ENCODE data around the gene SLC16A7.
"Not testable (repeated sequence)": the region's sequence is repeated elsewhere in the genome, so short reads cannot be mapped to it uniquely, and the experiment has no call there.

SLC16A7 gene

GRCh38 chr12:59736359-59736758 is 140.5 kb downstream of the SLC16A7 start:
- DNase-seq (ENCODE audit: low spot score): no peak

- DNase-seq (ENCODE audit: low spot score): no peak
Measured at GRCh38 chr12:59736786-59737185, 141.0 kb downstream of the SLC16A7 start.

GRCh38 chr12:59737725-59738463 is 142.1 kb downstream of the SLC16A7 start:
- DNase-seq (ENCODE audit: low spot score): no peak

- no peak for DNase-seq (ENCODE audit: low spot score)
Measured at GRCh38 chr12:59742841-59743240, 147.0 kb downstream of the SLC16A7 start.

- DNase-seq (ENCODE audit: low spot score): no peak
Measured at GRCh38 chr12:59744564-59744963, 148.7 kb downstream of the SLC16A7 start.

- not testable (repeated sequence) for DNase-seq (ENCODE audit: low spot score)
Measured at GRCh38 chr12:59751091-59751490, 155.3 kb downstream of the SLC16A7 start.

GRCh38 chr12:59761542-59761941 is 165.7 kb downstream of the SLC16A7 start:
- DNase-seq (ENCODE audit: low spot score): no peak

GRCh38 chr12:59763835-59764234 is 168.0 kb downstream of the SLC16A7 start:
- DNase-seq (ENCODE audit: low spot score): no peak

GRCh38 chr12:59768031-59768430 is 172.2 kb downstream of the SLC16A7 start:
- DNase-seq (ENCODE audit: low spot score): no peak

- DNase-seq (ENCODE audit: low spot score): peak; percentile 28
Measured at GRCh38 chr12:59780605-59781135, 184.8 kb downstream of the SLC16A7 start.

GRCh38 chr12:59787610-59788009 is 191.8 kb downstream of the SLC16A7 start:
- DNase-seq (ENCODE audit: low spot score): no peak

- DNase-seq (ENCODE audit: low spot score): no peak
Measured at GRCh38 chr12:59792647-59793046, 196.8 kb downstream of the SLC16A7 start.

- DNase-seq (ENCODE audit: low spot score): no peak
Measured at GRCh38 chr12:59803735-59804134, 207.9 kb downstream of the SLC16A7 start.

- DNase-seq (ENCODE audit: low spot score): peak; percentile 57
Measured at GRCh38 chr12:59808317-59808910, 212.6 kb downstream of the SLC16A7 start.

- no peak for DNase-seq (ENCODE audit: low spot score)
Measured at GRCh38 chr12:59811991-59812390, 216.2 kb downstream of the SLC16A7 start.

- no peak for DNase-seq (ENCODE audit: low spot score)
Measured at GRCh38 chr12:59812716-59813115, 216.9 kb downstream of the SLC16A7 start.

- no peak for DNase-seq (ENCODE audit: low spot score)
Measured at GRCh38 chr12:59820594-59821011, 224.8 kb downstream of the SLC16A7 start.

GRCh38 chr12:59823567-59823966 is 227.7 kb downstream of the SLC16A7 start:
- DNase-seq (ENCODE audit: low spot score): peak; percentile 2

- DNase-seq (ENCODE audit: low spot score): no peak
Measured at GRCh38 chr12:59827767-59828166, 231.9 kb downstream of the SLC16A7 start.

GRCh38 chr12:59828521-59828920 is 232.7 kb downstream of the SLC16A7 start:
- DNase-seq (ENCODE audit: low spot score): no peak

- DNase-seq (ENCODE audit: low spot score): no peak
Measured at GRCh38 chr12:59833408-59833807, 237.6 kb downstream of the SLC16A7 start.

- peak; percentile 26 for DNase-seq (ENCODE audit: low spot score)
Measured at GRCh38 chr12:59834659-59835474, 239.0 kb downstream of the SLC16A7 start.

Measured in RKO (cell line).